GM11168 (cell line): ENCODE data around the gene CTPS2.
"Not testable (repeated sequence)": the region's sequence is repeated elsewhere in the genome, so short reads cannot be mapped to it uniquely, and the experiment has no call there.

ENCODE experiments used
- in situ Hi-C: fragments of 300-500 bp; cut with MboI; formaldehyde crosslinking; loops from one replicate; pipeline ENCODE4 v1.12.0; 2022; ENCODE audit warnings: low sequenced_read_pairs; ENCODE audit not compliant: unreplicated experiment

Gene CTPS2

GRCh38 chrX:16716451-16716850, 4.0 kb upstream of the CTPS2 start:
- in situ Hi-C loops: not testable (repeated sequence)

GRCh38 chrX:16715638-16716037, 3.2 kb upstream of the CTPS2 start:
- in situ Hi-C loops: not testable (repeated sequence)

- in situ Hi-C loops: no loop called here
Observed at GRCh38 chrX:16714504-16714903, 2.0 kb upstream of the CTPS2 start.

- in situ Hi-C loops: no loop called here
Observed at GRCh38 chrX:16711893-16712547, 449 bp downstream of the CTPS2 start.

GRCh38 chrX:16711219-16711811, 1.2 kb downstream of the CTPS2 start:
- in situ Hi-C loops: no loop called here

- in situ Hi-C loops: no loop called here
Observed at GRCh38 chrX:16708016-16708415, 4.5 kb downstream of the CTPS2 start.

GRCh38 chrX:16705370-16705769, 7.1 kb downstream of the CTPS2 start:
- in situ Hi-C loops: no loop called here

- in situ Hi-C loops: no loop called here
Observed at GRCh38 chrX:16702700-16703599, 9.5 kb downstream of the CTPS2 start.

- in situ Hi-C loops: no loop called here
Observed at GRCh38 chrX:16700734-16701133, 11.7 kb downstream of the CTPS2 start.

- in situ Hi-C loops: no loop called here
Observed at GRCh38 chrX:16699389-16699788, 13.1 kb downstream of the CTPS2 start.

GRCh38 chrX:16696956-16697355, 15.5 kb downstream of the CTPS2 start:
- in situ Hi-C loops: no loop called here

- in situ Hi-C loops: no loop called here
Observed at GRCh38 chrX:16695079-16695676, 17.3 kb downstream of the CTPS2 start.

GRCh38 chrX:16687514-16687913, 25.0 kb downstream of the CTPS2 start:
- in situ Hi-C loops: no loop called here

- in situ Hi-C loops: no loop called here
Observed at GRCh38 chrX:16683007-16683664, 29.3 kb downstream of the CTPS2 start.

- in situ Hi-C loops: no loop called here
Observed at GRCh38 chrX:16678689-16679088, 33.8 kb downstream of the CTPS2 start.

GRCh38 chrX:16671005-16671404, 41.5 kb downstream of the CTPS2 start:
- in situ Hi-C loops: no loop called here

- in situ Hi-C loops: no loop called here
Observed at GRCh38 chrX:16666541-16666940, 45.9 kb downstream of the CTPS2 start.

GRCh38 chrX:16665089-16665488, 47.4 kb downstream of the CTPS2 start:
- in situ Hi-C loops: no loop called here

- in situ Hi-C loops: no loop called here
Observed at GRCh38 chrX:16664626-16665025, 47.8 kb downstream of the CTPS2 start.

GRCh38 chrX:16664074-16664473, 48.4 kb downstream of the CTPS2 start:
- in situ Hi-C loops: no loop called here
